IPS-NIHi11 (cell line): Measurements from ENCODE around the gene CHIA.

Experiments
- DNase-seq: peaks from one replicate; pipeline ENCODE4 v3.0.0; 2012; ENCODE audit warnings: mixed read lengths, low spot score

CHIA gene

DNA sequence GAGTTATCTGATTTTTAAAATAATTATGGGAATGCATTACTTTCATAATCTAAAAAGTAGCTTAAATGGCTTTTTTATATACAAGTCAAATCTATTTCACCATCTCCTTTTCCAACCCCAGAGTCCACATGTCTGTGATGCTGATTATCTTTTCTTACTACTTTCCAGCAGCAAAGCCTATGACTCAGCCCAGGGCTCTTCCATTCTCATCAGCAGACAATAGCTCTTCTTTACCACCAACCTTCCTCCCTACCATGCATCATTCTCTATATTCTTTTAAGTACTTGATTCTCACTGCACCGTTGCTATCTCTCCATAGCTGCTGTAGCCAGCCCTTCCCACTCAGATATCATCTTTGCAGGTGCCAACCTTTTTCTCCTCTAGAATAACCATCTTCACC is 75.6 kb downstream of the CHIA start:
- no peak for DNase-seq

DNA sequence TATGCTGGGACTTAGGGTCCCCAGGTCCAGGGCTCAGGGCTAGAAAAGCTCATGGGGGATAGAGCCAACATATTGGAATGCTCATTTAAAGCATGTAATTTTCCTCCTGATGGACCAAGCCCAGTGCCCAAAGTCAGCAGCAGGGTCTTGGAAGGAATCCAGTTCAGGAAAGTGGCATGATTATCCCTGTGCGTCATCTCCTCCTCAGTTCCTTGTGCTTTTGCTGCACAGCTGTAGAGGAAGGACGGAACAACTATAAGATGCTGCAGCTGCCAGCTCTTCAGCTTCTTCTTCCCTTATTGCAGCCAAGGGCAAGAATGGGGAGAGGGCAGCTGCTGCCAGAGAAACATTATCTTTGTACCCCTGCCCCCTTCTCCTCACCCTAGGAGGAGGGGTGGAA is 78.5 kb downstream of the CHIA start:
- DNase-seq: no peak

DNA sequence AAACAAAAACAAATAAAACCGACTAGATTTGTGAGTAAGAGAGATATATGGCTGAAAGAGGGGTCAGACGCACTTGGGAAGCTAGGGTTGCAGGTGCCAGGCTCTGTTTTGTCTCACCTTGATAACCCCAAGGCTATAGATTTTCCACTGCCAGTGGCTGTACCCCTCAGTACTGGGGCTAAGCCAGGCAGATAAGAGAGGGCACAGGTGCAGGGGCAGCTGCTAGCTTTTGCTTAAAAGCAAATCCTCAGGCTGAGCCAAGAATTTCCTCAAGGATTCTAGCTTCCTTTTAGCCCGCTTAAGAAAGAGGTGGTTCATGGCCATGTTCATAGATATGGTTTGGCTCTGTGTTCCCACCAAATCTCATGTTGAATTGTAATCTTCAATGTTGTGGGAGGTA is 79.0 kb downstream of the CHIA start:
- DNase-seq: no peak
